CD4-positive, alpha-beta T cell treated with Interleukin-21 for 1 hour (primary cell): ENCODE measurements around the gene TBX10.
"Not testable (repeated sequence)": the region's sequence is repeated elsewhere in the genome, so short reads cannot be mapped to it uniquely, and the experiment has no call there.

Experiments
- DNase-seq: peaks from one replicate; pipeline ENCODE4 v3.0.0-alpha.2; 2020

TBX10 gene

GRCh38 chr11:67639438-67639859 is at the start of gene TBX10:
Gene TBX10, minus strand, starts transcription at chr11:67639763. Its CDS starts 291 bp downstream, at chr11:67639472.
- DNase-seq = no peak

GRCh38 chr11:67689178-67689577 is 49.6 kb upstream of the TBX10 start:
- no peak for DNase-seq

GRCh38 chr11:67687986-67688385 is 48.4 kb upstream of the TBX10 start:
- DNase-seq = no peak

GRCh38 chr11:67685641-67686332 is 46.2 kb upstream of the TBX10 start:
- DNase-seq = not testable (repeated sequence)

GRCh38 chr11:67682126-67683034 is 42.8 kb upstream of the TBX10 start:
- not testable (repeated sequence) for DNase-seq

GRCh38 chr11:67680696-67681470 is 41.3 kb upstream of the TBX10 start:
- no peak for DNase-seq

- DNase-seq = no peak
Measured at GRCh38 chr11:67675058-67675747, 35.6 kb upstream of the TBX10 start.

- DNase-seq = no peak
Measured at GRCh38 chr11:67674442-67674871, 34.9 kb upstream of the TBX10 start, which contains the start of gene ALDH3B2. Gene ALDH3B2, minus strand, starts transcription at chr11:67674623. Its CDS starts 7,688 bp downstream, at chr11:67666935.

GRCh38 chr11:67673902-67674301 is 34.3 kb upstream of the TBX10 start:
- DNase-seq = no peak

- no peak for DNase-seq
Measured at GRCh38 chr11:67673358-67673757, 33.8 kb upstream of the TBX10 start.

- DNase-seq = no peak
Measured at GRCh38 chr11:67671211-67671520, 31.6 kb upstream of the TBX10 start.

- no peak for DNase-seq
Measured at GRCh38 chr11:67670316-67671210, 31.0 kb upstream of the TBX10 start.

- no peak for DNase-seq
Measured at GRCh38 chr11:67668192-67668551, 28.6 kb upstream of the TBX10 start.

- no peak for DNase-seq
Measured at GRCh38 chr11:67667490-67668191, 28.1 kb upstream of the TBX10 start.

GRCh38 chr11:67666676-67667489 is 27.3 kb upstream of the TBX10 start:
- no peak for DNase-seq

GRCh38 chr11:67666303-67666645 is 26.7 kb upstream of the TBX10 start:
- DNase-seq = no peak

- DNase-seq = no peak
Measured at GRCh38 chr11:67665541-67666302, 26.2 kb upstream of the TBX10 start.

- no peak for DNase-seq
Measured at GRCh38 chr11:67664696-67665540, 25.4 kb upstream of the TBX10 start.
